Keratinocyte (primary cell): ENCODE measurements around the gene GMEB2. TPM values are rescaled to one million over a fixed set of nuclear protein-coding genes. Genes with fewer than 3 reads are reported as not detected.

Source experiments
- DNase-seq: peaks from one replicate; pipeline ENCODE4 v3.0.0-alpha.2; 2011; ENCODE audit warnings: low read depth, missing footprints, low spot score
- FAIRE-seq: peaks from 2 replicates; lab custom pipeline; 2011; peaks lifted over from hg19 to GRCh38; lab: Jason Lieb, UNC
- H2AFZ ChIP-seq: 2 replicates; pipeline ENCODE4 v1.6.0; 2012; ENCODE audit warnings: low read length, control low read depth, inconsistent platforms; ENCODE audit not compliant: control insufficient read depth
- H3K27ac ChIP-seq: 2 replicates; pipeline ENCODE4 v1.5.1; 2011; ENCODE audit warnings: low read length; ENCODE audit not compliant: control insufficient read depth, insufficient read depth
- H3K27me3 ChIP-seq: 3 replicates; pipeline ENCODE4 v1.6.0; 2011; ENCODE audit warnings: low read length; ENCODE audit not compliant: control insufficient read depth, insufficient read depth; ENCODE audit errors: extremely low read depth
- H3K36me3 ChIP-seq, 2 experiments: 2 replicates in 1 of 2; 3 replicates in 1 of 2; pipeline ENCODE4 v1.5.1; 2011; ENCODE audit warnings: low read length in 2 of 2, mild to moderate bottlenecking in 1 of 2; ENCODE audit not compliant: control insufficient read depth in 2 of 2, insufficient read depth in 2 of 2; ENCODE audit errors: extremely low read depth in 1 of 2
- H3K4me1 ChIP-seq: 3 replicates; pipeline ENCODE4 v1.5.1; 2011; ENCODE audit warnings: low read length; ENCODE audit not compliant: control insufficient read depth, insufficient read depth; ENCODE audit errors: extremely low read depth
- H3K4me2 ChIP-seq: 3 replicates; pipeline ENCODE4 v1.6.0; 2011; ENCODE audit warnings: low read depth, low read length; ENCODE audit not compliant: control insufficient read depth, insufficient read depth; ENCODE audit errors: extremely low read depth
- H3K4me3 ChIP-seq, 3 experiments: fragments of 200-600 bp in 1 of 3; sonication (generic) in 1 of 3; 2 replicates in 2 of 3; 3 replicates in 1 of 3; pipeline ENCODE4 v1.5.1; 2011 to 2016; ENCODE audit warnings: low read length in 3 of 3, mild to moderate bottlenecking in 3 of 3, control low read depth in 2 of 3, inconsistent platforms in 1 of 3, low read depth in 1 of 3, mixed read lengths in 1 of 3, mixed run types in 1 of 3, moderate library complexity in 1 of 3; ENCODE audit not compliant: control insufficient read depth in 2 of 3, insufficient read depth in 2 of 3; ENCODE audit errors: extremely low read depth in 1 of 3
- H3K79me2 ChIP-seq: 2 replicates; pipeline ENCODE4 v1.6.0; 2012; ENCODE audit warnings: low read length; ENCODE audit not compliant: control insufficient read depth, insufficient read depth
- H3K9ac ChIP-seq: 3 replicates; pipeline ENCODE4 v1.6.0; 2011; ENCODE audit warnings: low read length; ENCODE audit not compliant: control insufficient read depth, insufficient read depth; ENCODE audit errors: extremely low read depth
- H3K9me1 ChIP-seq: 3 replicates; pipeline ENCODE4 v1.6.0; 2011; ENCODE audit warnings: low read length; ENCODE audit not compliant: control insufficient read depth, insufficient read depth; ENCODE audit errors: extremely low read depth
- H3K9me3 ChIP-seq: 2 replicates; pipeline ENCODE4 v1.5.1; 2012; ENCODE audit warnings: low read depth, low read length; ENCODE audit not compliant: control insufficient read depth
- H4K20me1 ChIP-seq: 3 replicates; pipeline ENCODE4 v1.6.0; 2011; ENCODE audit warnings: low read length; ENCODE audit not compliant: control insufficient read depth, insufficient read depth; ENCODE audit errors: extremely low read depth
- CTCF ChIP-seq, 3 experiments: IDR thresholded peaks in 1 of 3; conservative IDR thresholded peaks in 1 of 3; optimal IDR thresholded peaks in 1 of 3; 2 replicates in 2 of 3; 3 replicates in 1 of 3; pipeline versions ENCODE3 to v1.5.1; 2011; ENCODE audit warnings: low read length in 3 of 3, mild to moderate bottlenecking in 3 of 3, moderate library complexity in 2 of 3, control low read depth in 1 of 3, inconsistent platforms in 1 of 3; ENCODE audit not compliant: insufficient read depth in 2 of 3; ENCODE audit errors: extremely low read depth in 1 of 3
- EZH2 ChIP-seq: IDR thresholded peaks from one replicate; pipeline ENCODE4 v1.6.1; 2012; ENCODE audit warnings: inconsistent platforms, mild to moderate bottlenecking, low read length, moderate library complexity
- dilution Hi-C: fragments of 300-500 bp; cut with MboI; formaldehyde crosslinking; loops from one replicate; pipeline ENCODE4 v1.7.0; 2020; ENCODE audit warnings: low sequenced_read_pairs; ENCODE audit not compliant: extremely low pct_ligation_motif_present
- polyA plus RNA-seq, 5 experiments: library from polyadenylated mRNA; depleted of rRNA in 3 of 5; stranded (reverse) in 3 of 5; stranded (forward) in 1 of 5; unstranded in 1 of 5; fragments of >200 nt; gene quantifications; 1 replicate in 1 of 5; 2 replicates in 3 of 5; 3 replicates in 1 of 5; pipeline versions ENCODE4 v1.2.1 to v1.2.3, GENCODE V29; 2011 to 2012; ENCODE audit warnings: missing spikeins in 2 of 5, low read depth in 1 of 5, low replicate concordance in 1 of 5

The GMEB2 gene
- polyA plus RNA-seq, 1 donor (not counting 4 experiments of a cell fraction or from before 2014, with no cell fraction given), result 5.1 TPM

DNA sequence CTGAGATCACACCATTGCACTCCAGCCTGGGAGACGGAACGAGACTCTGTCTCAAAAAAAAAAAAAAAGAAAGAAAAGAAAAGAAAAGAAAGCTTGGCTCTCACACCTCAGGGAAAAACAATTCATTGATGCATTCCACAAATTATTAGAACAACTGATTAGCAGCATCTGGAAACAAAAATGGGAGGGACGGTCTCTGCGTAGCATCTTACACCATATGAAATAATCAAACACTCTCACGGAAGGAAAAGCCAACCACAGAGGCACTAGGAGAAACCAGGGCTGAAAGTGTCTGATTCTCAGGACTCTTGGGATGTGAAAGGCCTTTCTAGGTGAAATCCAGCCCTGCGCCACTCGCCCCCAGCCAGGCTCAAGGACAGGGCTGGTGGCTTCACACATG lies 50.6 kb downstream of the GMEB2 start:
- no peak overlapping the region for H3K4me2 ChIP-seq

GRCh38 chr20:63574829-63575743 lies 51.8 kb downstream of the GMEB2 start:
- H2AFZ ChIP-seq, result no peak overlapping the region

More for the DNA sequence above, 50.6 kb downstream of the GMEB2 start:
- no peaks in the 10 kb centered on the region for H3K9me1 ChIP-seq
- no peak overlapping the region for H2AFZ ChIP-seq
- no peaks in the 10 kb centered on the region for H4K20me1 ChIP-seq
- H3K4me1 ChIP-seq, result peaks cover 15% of the 10 kb centered on the region
- no peak for DNase-seq
- peaks cover 2 to 3% of the 10 kb centered on the region in 2 experiments for H3K36me3 ChIP-seq
- H3K79me2 ChIP-seq, result peaks cover 15% of the 10 kb centered on the region
- no peaks in the 10 kb centered on the region for H3K27me3 ChIP-seq
- no peak for FAIRE-seq
- H3K9me3 ChIP-seq, result no peaks in the 10 kb centered on the region
- no peak overlapping the region for H3K27ac ChIP-seq
- TF ChIP-seq EZH2, result no peak
- no peak for TF ChIP-seq CTCF (optimal IDR thresholded peaks at IDR 0.05 in 1 of 3, IDR thresholded peaks at IDR 0.05 in 1 of 3, conservative IDR thresholded peaks at IDR 0.05 in 1 of 3; ENCODE audit: extremely low read depth in 1 of 3, insufficient read depth in 2 of 3, low read length in 3 of 3)
- no peak overlapping the region for H3K4me3 ChIP-seq
- dilution Hi-C loops, result no loop called here
- H3K9ac ChIP-seq, result no peak overlapping the region

More at GRCh38 chr20:63574829-63575743, 51.8 kb downstream of the GMEB2 start:
- Histone ChIP-seq H3K4me3 (no peak overlapping the region), H3K4me1 (peaks cover 13% of the 10 kb centered on the region), H3K79me2 (peaks cover 15% of the 10 kb centered on the region), H3K27ac (no peak overlapping the region), H3K27me3 (no peaks in the 10 kb centered on the region), H3K9me1 (no peaks in the 10 kb centered on the region), H3K9ac (no peak overlapping the region), H3K4me2 (no peak overlapping the region), H4K20me1 (no peaks in the 10 kb centered on the region), H3K36me3 (peaks cover 2 to 3% of the 10 kb centered on the region in 2 experiments), H3K9me3 (no peaks in the 10 kb centered on the region)
- dilution Hi-C loops, result no loop called here
- no peak for DNase-seq
- TF ChIP-seq CTCF (optimal IDR thresholded peaks at IDR 0.05 in 1 of 3, IDR thresholded peaks at IDR 0.05 in 1 of 3, conservative IDR thresholded peaks at IDR 0.05 in 1 of 3; ENCODE audit: extremely low read depth in 1 of 3, insufficient read depth in 2 of 3, low read length in 3 of 3) (no peak), EZH2 (no peak)
- no peak for FAIRE-seq
